Measurements from ENCODE around the gene MC1R. TPM values are rescaled to one million over a fixed set of nuclear protein-coding genes. Genes with fewer than 3 reads are reported as not detected.
"Not testable (repeated sequence)": the region's sequence is repeated elsewhere in the genome, so short reads cannot be mapped to it uniquely, and the experiment has no call there.

The MC1R gene
- total RNA-seq, 2 experiments from 2014 or later, result 4.7 to 5.0 TPM

DNA sequence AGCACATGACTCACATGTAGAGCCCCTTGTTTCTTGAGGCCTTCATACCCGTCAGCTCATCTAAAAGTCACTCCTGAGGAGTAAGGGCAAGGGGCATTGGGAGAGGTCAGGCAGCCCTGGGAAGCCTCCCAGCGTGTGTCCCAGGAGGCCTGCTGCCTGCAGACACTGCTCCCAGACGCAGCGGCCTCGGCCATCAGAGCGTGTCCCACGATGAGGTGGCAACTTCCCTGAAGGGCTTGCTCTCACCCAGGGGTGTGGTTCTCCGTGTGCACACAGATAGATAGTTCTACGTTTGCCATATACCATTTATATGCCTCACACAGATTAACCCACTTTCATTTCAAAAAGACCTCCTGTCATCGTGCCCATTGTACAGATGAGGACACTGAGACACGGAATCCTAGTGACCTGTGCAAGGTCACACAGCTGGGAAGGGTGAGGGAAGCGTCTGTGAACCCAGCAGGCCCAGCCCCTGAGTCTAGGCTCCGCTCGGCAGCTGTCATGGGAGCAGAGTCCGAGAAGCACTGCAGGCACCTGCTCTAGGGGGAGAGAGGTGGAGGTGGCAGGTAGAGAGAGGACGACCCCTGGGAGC is 12.7 kb downstream of the MC1R start:
- Mint-ChIP-seq H3K4me3 (no peak overlapping the region), H3K4me1 (ENCODE audit: low read depth) (peaks cover 3% of the 10 kb centered on the region), H3K9me3 (ENCODE audit: insufficient read depth) (peaks cover 3% of the 10 kb centered on the region), H3K27me3 (ENCODE audit: low read depth) (no peaks in the 10 kb centered on the region), H3K27ac (no peak overlapping the region), H3K36me3 (ENCODE audit: low read depth) (no peaks in the 10 kb centered on the region)
- ChIA-PET POLR2A (no interaction called here), CTCF (no interaction called here)
- ATAC-seq (peak; percentile 30), DNase-seq (no peak)

DNA sequence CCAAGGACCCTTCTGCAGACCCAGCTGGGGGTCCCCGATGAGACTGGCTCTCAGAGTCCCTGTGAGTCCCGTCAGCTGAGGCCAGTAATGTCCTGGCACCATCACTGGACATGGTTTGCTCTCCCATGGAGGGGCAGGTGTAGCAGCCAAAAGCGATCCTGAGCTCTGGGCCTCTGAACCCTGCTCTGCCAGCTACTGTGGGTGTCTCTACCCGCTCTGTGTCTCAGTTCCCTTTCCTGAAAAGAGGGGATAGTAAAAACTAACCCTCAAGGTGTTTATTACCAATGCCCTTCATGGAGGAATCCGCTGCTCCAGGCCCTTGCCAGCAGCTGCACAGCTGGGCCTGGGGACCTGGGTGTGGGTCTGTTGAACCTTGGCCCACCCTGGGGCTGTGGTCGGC is 13.3 kb downstream of the MC1R start:
- H3K9me3 Mint-ChIP-seq (ENCODE audit: insufficient read depth), result peaks cover 3% of the 10 kb centered on the region
- POLR2A ChIA-PET, result no interaction called here
- H3K36me3 Mint-ChIP-seq (ENCODE audit: low read depth), result no peaks in the 10 kb centered on the region
- no peak for ATAC-seq
- no peaks in the 10 kb centered on the region for H3K27me3 Mint-ChIP-seq (ENCODE audit: low read depth)
- CTCF ChIA-PET, result no interaction called here
- DNase-seq, result no peak
- H3K4me3 Mint-ChIP-seq, result no peak overlapping the region
- H3K27ac Mint-ChIP-seq, result no peak overlapping the region
- no peaks in the 10 kb centered on the region for H3K4me1 Mint-ChIP-seq (ENCODE audit: low read depth)

DNA sequence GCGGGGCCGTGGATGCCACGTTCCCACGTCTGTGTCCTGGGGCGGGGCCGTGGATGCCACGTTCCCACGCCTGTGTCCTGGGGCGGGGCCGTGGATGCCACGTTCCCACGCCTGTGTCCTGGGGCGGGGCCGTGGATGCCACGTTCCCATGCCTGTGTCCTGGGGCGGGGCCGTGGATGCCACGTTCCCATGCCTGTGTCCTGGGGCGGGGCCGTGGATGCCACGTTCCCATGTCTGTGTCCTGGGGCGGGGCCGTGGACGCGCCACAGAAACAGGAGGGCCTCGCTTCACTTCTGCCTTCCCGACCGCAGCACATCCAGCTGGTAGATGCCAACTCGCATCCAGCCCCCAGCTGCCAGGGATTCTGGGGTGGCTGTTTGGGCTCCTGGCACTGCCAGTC is 15.4 kb downstream of the MC1R start:
- CTCF ChIA-PET; H3K27ac Mint-ChIP-seq; H3K4me1 Mint-ChIP-seq (ENCODE audit: low read depth); H3K9me3 Mint-ChIP-seq (ENCODE audit: insufficient read depth); H3K36me3 Mint-ChIP-seq (ENCODE audit: low read depth); H3K27me3 Mint-ChIP-seq (ENCODE audit: low read depth); ATAC-seq; H3K4me3 Mint-ChIP-seq; DNase-seq; POLR2A ChIA-PET: not testable (repeated sequence)

DNA sequence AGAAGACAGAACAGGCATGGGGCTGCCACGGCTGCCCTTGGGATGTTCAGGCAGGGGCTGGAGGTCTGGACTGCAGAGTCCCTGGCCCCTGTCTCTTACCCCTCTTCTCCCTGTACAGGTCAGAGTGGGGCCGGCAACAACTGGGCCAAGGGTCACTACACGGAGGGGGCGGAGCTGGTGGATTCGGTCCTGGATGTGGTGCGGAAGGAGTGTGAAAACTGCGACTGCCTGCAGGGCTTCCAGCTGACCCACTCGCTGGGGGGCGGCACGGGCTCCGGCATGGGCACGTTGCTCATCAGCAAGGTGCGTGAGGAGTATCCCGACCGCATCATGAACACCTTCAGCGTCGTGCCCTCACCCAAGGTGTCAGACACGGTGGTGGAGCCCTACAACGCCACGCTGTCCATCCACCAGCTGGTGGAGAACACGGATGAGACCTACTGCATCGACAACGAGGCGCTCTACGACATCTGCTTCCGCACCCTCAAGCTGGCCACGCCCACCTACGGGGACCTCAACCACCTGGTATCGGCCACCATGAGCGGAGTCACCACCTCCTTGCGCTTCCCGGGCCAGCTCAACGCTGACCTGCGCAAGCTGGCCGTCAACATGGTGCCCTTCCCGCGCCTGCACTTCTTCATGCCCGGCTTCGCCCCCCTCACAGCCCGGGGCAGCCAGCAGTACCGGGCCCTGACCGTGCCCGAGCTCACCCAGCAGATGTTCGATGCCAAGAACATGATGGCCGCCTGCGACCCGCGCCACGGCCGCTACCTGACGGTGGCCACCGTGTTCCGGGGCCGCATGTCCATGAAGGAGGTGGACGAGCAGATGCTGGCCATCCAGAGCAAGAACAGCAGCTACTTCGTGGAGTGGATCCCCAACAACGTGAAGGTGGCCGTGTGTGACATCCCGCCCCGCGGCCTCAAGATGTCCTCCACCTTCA is 16.2 kb downstream of the MC1R start:
- ATAC-seq, result no peak
- ChIA-PET CTCF (no interaction called here), POLR2A (no interaction called here)
- Mint-ChIP-seq H3K27me3 (ENCODE audit: low read depth) (no peaks in the 10 kb centered on the region), H3K4me3 (no peak overlapping the region), H3K9me3 (ENCODE audit: insufficient read depth) (peaks cover 3% of the 10 kb centered on the region), H3K36me3 (ENCODE audit: low read depth) (no peaks in the 10 kb centered on the region), H3K4me1 (ENCODE audit: low read depth) (no peaks in the 10 kb centered on the region), H3K27ac (no peak overlapping the region)
- no peak for DNase-seq

- H3K9me3 Mint-ChIP-seq (ENCODE audit: insufficient read depth); POLR2A ChIA-PET; ATAC-seq; H3K4me3 Mint-ChIP-seq; DNase-seq; CTCF ChIA-PET; H3K27me3 Mint-ChIP-seq (ENCODE audit: low read depth); H3K36me3 Mint-ChIP-seq (ENCODE audit: low read depth); H3K4me1 Mint-ChIP-seq (ENCODE audit: low read depth); H3K27ac Mint-ChIP-seq: not testable (repeated sequence)
Measured at GRCh38 chr16:89935620-89936019, 17.0 kb downstream of the MC1R start.

DNA sequence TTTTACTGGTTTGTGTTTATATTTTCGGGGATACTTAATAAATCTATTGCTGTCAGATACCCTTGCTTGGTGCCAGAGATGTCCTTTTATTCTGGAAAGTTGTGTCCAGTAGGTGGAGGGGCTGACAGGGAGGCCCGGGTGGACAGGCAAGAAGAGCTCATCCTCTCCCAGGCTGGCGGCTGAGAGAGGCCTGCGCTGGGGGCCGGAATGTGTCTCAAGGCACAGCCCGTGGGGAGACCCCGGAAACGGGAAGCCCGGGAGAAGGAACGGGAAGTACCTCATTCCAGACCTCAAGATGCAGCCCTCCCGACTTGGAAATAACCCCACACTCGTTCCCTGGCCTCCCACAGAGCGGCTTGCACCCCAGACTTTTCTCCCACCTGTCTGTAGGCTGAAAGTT is 17.4 kb downstream of the MC1R start:
- DNase-seq, result no peak
- Mint-ChIP-seq H3K27ac (no peak overlapping the region), H3K27me3 (ENCODE audit: low read depth) (peaks cover 2% of the 10 kb centered on the region), H3K9me3 (ENCODE audit: insufficient read depth) (peaks cover 3% of the 10 kb centered on the region), H3K4me3 (no peak overlapping the region), H3K4me1 (ENCODE audit: low read depth) (no peaks in the 10 kb centered on the region), H3K36me3 (ENCODE audit: low read depth) (no peaks in the 10 kb centered on the region)
- ChIA-PET CTCF (no interaction called here), POLR2A (no interaction called here)
- no peak for ATAC-seq

DNA sequence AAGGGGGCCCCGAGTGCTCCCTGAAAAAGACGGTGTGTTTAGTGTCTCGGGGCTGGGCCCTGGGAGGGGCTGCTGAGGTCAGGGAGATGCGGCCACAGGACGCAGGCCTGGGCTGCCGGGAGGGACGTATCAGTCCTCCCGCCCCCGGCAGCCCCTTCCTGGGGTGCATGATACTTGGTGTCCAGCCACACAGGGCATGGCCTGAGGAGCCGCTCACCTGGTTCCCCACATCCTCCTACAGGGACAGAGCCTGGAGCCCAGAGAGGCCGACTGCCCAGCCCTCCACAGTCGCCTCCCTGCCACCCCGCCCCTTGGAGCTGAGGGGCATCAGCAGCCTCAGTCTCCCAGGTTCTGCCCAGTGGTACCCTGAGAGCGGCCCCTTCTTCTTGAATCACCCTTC is 17.8 kb downstream of the MC1R start:
- ChIA-PET POLR2A (no interaction called here), CTCF (no interaction called here)
- H3K27me3 Mint-ChIP-seq (ENCODE audit: low read depth), result peaks cover 2% of the 10 kb centered on the region

DNA sequence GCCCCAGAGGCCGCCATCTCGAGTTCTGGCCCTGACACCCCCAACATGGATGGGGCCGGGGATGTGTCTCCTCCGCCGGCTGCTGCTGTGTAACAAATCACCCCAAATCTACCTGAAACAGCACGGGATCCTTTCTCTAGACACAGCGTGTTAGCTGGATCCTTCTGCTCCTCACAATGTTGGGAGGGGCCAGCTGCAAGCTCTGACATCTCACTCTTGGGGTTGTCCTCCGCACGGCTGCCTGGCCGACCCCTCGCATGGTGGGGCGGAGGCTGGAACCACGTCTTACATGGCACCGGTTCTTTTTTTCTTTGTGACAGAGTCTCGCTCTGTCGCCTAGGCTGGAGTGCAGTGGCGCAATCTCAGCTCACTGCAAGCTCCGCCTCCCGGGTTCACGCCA is 18.3 kb downstream of the MC1R start:
- DNase-seq (no peak), ATAC-seq (no peak)
- H3K27me3 Mint-ChIP-seq (ENCODE audit: low read depth), result peaks cover 2% of the 10 kb centered on the region
- CTCF ChIA-PET, result no interaction called here
- peaks cover 3% of the 10 kb centered on the region for H3K9me3 Mint-ChIP-seq (ENCODE audit: insufficient read depth)
- no peaks in the 10 kb centered on the region for H3K36me3 Mint-ChIP-seq (ENCODE audit: low read depth)
- no peak overlapping the region for H3K27ac Mint-ChIP-seq
- H3K4me3 Mint-ChIP-seq, result no peak overlapping the region
- H3K4me1 Mint-ChIP-seq (ENCODE audit: low read depth), result no peaks in the 10 kb centered on the region
- POLR2A ChIA-PET, result no interaction called here

More for the DNA sequence above, 17.8 kb downstream of the MC1R start:
- no peak overlapping the region for H3K4me3 Mint-ChIP-seq
- H3K27ac Mint-ChIP-seq, result no peak overlapping the region
- H3K4me1 Mint-ChIP-seq (ENCODE audit: low read depth), result no peaks in the 10 kb centered on the region
- H3K36me3 Mint-ChIP-seq (ENCODE audit: low read depth), result no peaks in the 10 kb centered on the region
- ATAC-seq, result no peak
- peaks cover 3% of the 10 kb centered on the region for H3K9me3 Mint-ChIP-seq (ENCODE audit: insufficient read depth)
- no peak for DNase-seq

DNA sequence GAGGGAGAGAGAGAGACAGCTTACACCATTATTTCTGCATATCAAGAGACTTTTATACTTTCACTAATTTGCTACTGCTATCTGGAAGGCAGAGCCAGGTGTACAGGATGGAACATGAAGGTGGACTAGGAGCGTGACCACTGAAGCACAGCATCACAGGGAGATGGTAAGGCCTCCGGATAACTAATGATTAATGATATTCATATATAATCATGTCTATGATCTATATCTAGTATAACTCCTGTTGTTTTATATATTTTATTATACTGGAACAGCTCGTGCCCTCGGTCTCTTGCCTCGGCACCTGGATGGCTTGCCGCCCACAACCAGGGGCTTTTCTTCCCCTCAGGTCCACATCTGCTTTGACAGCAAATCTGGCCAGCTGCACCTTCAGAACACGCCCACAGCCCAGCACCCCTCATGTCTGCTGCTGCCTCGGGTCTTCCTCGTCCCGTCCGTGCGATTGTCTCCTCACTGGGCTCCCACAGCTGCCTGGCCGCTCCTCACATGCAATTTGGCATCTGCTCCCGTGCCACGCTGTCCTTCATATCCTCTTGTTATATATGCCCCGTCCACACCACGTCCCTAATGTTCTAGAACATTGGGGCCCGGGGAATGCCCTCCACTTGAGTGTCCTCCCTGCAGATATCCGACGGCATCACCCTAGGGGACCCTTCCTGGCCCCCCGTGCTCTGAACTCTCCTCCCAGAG is 19.7 kb downstream of the MC1R start:
- no peak for DNase-seq
- Mint-ChIP-seq H3K9me3 (ENCODE audit: insufficient read depth) (peaks cover 3% of the 10 kb centered on the region), H3K27me3 (ENCODE audit: low read depth) (peaks cover 2% of the 10 kb centered on the region), H3K27ac (no peak overlapping the region), H3K36me3 (ENCODE audit: low read depth) (no peaks in the 10 kb centered on the region), H3K4me1 (ENCODE audit: low read depth) (no peaks in the 10 kb centered on the region), H3K4me3 (no peak overlapping the region)
- no peak for ATAC-seq
- ChIA-PET POLR2A (interaction anchor here (1.1 kb wide), 1 partner anchor 10 kb away, joined by 4 read pairs; the partner anchor contains the start of gene DEF8), CTCF (no interaction called here)

GRCh38 chr16:89944773-89945172 is 26.1 kb downstream of the MC1R start:
- Mint-ChIP-seq H3K36me3 (ENCODE audit: low read depth) (no peaks in the 10 kb centered on the region), H3K27me3 (ENCODE audit: low read depth) (peaks cover 26% of the 10 kb centered on the region), H3K4me1 (ENCODE audit: low read depth) (peaks cover 11% of the 10 kb centered on the region), H3K9me3 (ENCODE audit: insufficient read depth) (no peaks in the 10 kb centered on the region), H3K4me3 (no peak overlapping the region), H3K27ac (no peak overlapping the region)
- CTCF ChIA-PET, result no interaction called here
- ATAC-seq (no peak), DNase-seq (no peak)
- POLR2A ChIA-PET, result no interaction called here

DNA sequence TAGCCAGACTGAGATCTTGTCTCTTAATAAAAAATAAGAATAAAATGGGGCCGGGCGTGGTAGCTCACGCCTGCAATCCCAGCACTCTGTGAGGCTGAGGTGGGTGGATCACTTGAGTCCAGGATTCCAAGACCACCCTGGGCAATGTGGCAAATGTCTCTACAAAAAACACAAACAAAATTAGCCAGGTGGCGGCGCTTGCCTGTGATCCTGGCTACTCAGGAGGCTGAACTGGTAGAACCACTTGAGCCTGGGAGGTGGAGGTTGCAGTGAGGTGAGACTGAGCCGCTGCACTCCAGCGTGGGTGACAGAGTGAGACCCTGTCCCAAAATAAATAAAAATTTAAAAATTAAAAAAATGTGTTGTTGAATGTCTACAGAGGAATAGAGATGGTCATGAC is 27.0 kb downstream of the MC1R start:
- H3K9me3 Mint-ChIP-seq (ENCODE audit: insufficient read depth), result no peaks in the 10 kb centered on the region
- no peak for ATAC-seq
- H3K36me3 Mint-ChIP-seq (ENCODE audit: low read depth), result no peaks in the 10 kb centered on the region
- CTCF ChIA-PET, result no interaction called here
- POLR2A ChIA-PET, result no interaction called here
- H3K4me1 Mint-ChIP-seq (ENCODE audit: low read depth), result peaks cover 12% of the 10 kb centered on the region
- H3K27ac Mint-ChIP-seq, result no peak overlapping the region
- no peak overlapping the region for H3K4me3 Mint-ChIP-seq
- H3K27me3 Mint-ChIP-seq (ENCODE audit: low read depth), result peaks cover 25% of the 10 kb centered on the region
- DNase-seq, result no peak

DNA sequence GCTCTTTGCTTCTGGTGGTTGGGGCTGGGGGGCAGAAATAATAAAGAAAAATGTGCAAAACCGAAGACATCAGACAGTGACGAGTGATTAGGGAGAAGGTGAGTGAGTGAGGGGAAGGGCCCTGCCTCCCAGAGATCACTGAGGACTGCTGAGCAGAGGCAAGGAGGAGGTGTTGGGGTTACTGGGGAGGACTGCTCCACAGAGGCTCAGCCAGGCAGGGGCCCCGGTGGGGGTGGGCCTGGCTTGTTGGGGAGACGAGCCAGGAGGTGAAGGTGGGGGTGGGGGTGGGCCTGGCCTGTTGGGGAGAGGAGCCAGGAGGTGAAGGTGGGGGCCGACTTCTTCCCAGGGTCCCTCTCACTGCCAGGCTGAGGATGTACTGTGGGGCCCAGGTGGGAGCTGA is 27.9 kb downstream of the MC1R start:
- no peaks in the 10 kb centered on the region for H3K9me3 Mint-ChIP-seq (ENCODE audit: insufficient read depth)
- H3K4me3 Mint-ChIP-seq, result no peak overlapping the region
- no peak for DNase-seq
- H3K4me1 Mint-ChIP-seq (ENCODE audit: low read depth), result peaks cover 12% of the 10 kb centered on the region
- no peaks in the 10 kb centered on the region for H3K36me3 Mint-ChIP-seq (ENCODE audit: low read depth)
- CTCF ChIA-PET, result no interaction called here
- ATAC-seq, result no peak
- H3K27ac Mint-ChIP-seq, result no peak overlapping the region
- peaks cover 24% of the 10 kb centered on the region for H3K27me3 Mint-ChIP-seq (ENCODE audit: low read depth)
- POLR2A ChIA-PET, result no interaction called here
